HG02970 (cell line): ENCODE results near the gene ZC3H7A.

ENCODE experiments used
- ATAC-seq: cut with Tn5 transposase; IDR thresholded peaks from one replicate; pipeline ENCODE4 v1.9.1; 2021; ENCODE audit warnings: mild to moderate bottlenecking, moderate library complexity, moderate number of reproducible peaks; ENCODE audit not compliant: unreplicated experiment, low FRiP score

ZC3H7A gene

DNA sequence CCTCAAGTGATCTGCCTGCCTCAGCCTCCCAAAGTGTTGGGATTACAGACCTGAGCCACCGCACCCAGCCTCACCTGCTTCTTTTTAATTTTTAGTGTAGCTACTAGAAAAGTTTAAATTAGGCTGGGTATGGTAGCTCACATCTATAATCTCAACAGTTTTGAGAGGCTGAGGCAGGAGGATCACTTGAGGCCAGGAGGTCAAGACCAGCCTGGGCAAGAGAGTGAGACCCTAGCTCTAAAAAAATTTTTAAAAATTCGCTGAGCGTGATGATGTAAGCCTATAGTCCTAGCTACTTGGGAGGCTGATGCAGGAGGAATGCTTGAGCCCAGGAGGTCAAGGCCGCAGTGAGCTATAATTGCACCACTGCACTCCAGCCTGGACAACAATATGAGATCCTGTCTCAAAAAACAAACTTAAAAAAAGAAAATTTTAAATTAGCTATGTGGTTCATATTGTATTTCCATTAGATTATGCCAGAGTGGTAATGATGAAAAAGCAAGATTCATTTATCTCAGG, 89.3 kb downstream of the ZC3H7A start:
- no peak for ATAC-seq

DNA sequence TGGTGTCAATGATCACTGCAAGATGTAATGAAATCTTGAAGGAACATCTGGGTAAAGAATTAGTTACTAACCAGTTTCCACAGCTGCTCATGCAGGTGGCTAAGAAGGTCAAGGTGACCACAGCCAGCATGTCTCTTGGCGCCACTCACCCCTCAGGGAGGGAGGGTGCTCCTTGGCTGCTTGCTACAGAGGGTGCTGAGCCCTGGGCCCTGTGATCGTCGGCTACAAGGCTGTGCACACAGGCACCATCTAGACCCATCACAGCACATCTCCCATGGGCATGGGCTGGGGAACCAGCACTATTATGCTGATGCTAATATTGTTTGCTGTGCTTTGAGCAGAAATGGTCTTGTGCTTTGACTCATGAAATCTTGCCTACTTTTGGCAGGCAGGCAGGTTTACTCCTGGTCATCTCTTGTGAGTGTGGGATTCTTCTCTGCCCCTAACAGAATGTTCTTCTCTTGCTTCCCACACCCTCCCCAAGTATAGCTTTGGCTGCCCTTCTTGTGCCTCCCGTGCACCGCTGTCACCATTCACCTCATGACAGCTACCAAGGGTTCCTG, 90.8 kb downstream of the ZC3H7A start:
- ATAC-seq: peak; percentile 48

DNA sequence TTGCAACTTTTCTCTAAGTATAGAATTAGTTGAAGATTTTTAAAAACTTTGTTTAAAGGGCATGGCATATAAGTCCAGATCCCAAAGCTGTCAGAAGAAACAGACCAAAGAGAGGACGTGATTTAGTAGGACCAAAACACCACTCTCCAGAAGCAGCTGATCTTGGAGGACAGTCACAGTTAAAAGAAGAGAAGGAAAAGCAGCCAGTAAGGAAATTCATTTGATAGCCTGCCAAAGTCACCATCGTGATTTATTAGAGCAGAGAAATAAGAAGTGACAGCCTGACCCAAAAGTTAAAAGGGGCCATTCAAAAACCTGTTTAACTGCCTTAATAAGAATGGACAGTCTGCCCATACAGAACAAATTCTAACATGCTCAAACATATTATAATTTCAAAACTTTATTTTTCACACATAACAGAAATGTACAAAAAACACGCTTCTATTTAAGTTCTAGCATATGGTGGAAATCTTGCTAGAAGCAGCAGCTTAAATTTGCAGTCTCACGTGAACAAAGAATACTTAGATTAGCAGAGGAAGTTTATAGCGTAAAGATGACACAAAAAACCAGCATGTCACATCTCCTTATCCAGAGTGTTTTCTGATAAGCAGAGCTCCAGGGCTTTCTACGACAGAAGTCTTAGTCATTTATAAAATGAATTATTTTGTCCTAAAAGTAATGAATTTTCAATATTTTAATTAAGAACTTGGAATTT, 91.6 kb downstream of the ZC3H7A start:
- no peak for ATAC-seq
